Left ventricle myocardium inferior (tissue), 1 donor: ENCODE measurements around the gene ARL6. TPM values are rescaled to one million over a fixed set of nuclear protein-coding genes. Genes with fewer than 3 reads are reported as not detected.

ENCODE experiments used
- DNase-seq: peaks from one replicate; pipeline ENCODE4 v3.0.0-alpha.2; 2020
- H3K27ac ChIP-seq: fragments of 200-600 bp; replicated peaks from 2 replicates; pipeline ENCODE4 v1.8.0; 2021
- H3K27me3 ChIP-seq: fragments of 200-600 bp; 2 replicates; pipeline ENCODE4 v1.8.0; 2021; ENCODE audit warnings: low read depth
- H3K36me3 ChIP-seq: fragments of 200-600 bp; 2 replicates; pipeline ENCODE4 v1.8.0; 2021
- H3K4me1 ChIP-seq: fragments of 200-600 bp; 2 replicates; pipeline ENCODE4 v1.8.0; 2021
- H3K4me3 ChIP-seq: fragments of 200-600 bp; 2 replicates; pipeline ENCODE4 v1.8.0; 2021; ENCODE audit warnings: mild to moderate bottlenecking, moderate library complexity
- H3K9me3 ChIP-seq: fragments of 200-600 bp; replicated peaks from 2 replicates; pipeline ENCODE4 v1.8.0; 2021
- intact Hi-C: fragments of 100-400 bp; cut with micrococcal nuclease; formaldehyde crosslinking; loops from one replicate; pipeline ENCODE4 v1.11.0; 2022
- total RNA-seq: library from RNA; stranded (reverse); fragmentation: NEBNext Ultra II Directional; extraction: Animal tissue kit (Norgen Biotek cat#: 25700); gene quantifications from one replicate; pipeline ENCODE4 v1.2.1, GENCODE V29; 2021
- TF ChIP-seq, protein P1 (sequence below): fragments of 200-600 bp; IDR thresholded peaks from 2 replicates; pipeline ENCODE4 v1.8.0; 2021; ENCODE audit warnings: antibody characterized with exemption, mild to moderate bottlenecking, borderline replicate concordance
- donor health status: DM: no; HTN: yes; CAD: no; lungs with severe emphysema.

The ARL6 gene
- total RNA-seq, 1 donor from 2014 or later = 3.8 TPM

DNA sequence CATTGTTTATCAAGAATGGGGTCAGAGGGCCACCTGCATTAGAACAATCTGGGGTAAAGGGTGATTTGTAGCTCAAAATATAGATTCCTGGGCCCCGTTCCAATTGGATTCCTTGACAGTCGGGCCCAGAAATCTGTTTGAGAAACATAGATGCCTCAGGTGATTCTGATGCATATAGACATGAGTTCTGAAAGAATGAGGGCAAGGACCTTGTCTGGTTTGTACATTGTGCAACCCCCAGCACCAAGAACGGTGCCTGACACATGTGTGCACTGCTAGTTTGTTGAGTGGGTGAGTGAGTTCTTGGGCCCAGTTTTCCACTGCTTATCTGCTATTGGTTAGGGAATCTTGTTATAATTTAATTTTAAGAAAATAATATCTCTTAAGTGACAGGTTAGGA lies 73.8 kb downstream of the ARL6 start:
- DNase-seq = no peak
- TF ChIP-seq, protein P1, sequence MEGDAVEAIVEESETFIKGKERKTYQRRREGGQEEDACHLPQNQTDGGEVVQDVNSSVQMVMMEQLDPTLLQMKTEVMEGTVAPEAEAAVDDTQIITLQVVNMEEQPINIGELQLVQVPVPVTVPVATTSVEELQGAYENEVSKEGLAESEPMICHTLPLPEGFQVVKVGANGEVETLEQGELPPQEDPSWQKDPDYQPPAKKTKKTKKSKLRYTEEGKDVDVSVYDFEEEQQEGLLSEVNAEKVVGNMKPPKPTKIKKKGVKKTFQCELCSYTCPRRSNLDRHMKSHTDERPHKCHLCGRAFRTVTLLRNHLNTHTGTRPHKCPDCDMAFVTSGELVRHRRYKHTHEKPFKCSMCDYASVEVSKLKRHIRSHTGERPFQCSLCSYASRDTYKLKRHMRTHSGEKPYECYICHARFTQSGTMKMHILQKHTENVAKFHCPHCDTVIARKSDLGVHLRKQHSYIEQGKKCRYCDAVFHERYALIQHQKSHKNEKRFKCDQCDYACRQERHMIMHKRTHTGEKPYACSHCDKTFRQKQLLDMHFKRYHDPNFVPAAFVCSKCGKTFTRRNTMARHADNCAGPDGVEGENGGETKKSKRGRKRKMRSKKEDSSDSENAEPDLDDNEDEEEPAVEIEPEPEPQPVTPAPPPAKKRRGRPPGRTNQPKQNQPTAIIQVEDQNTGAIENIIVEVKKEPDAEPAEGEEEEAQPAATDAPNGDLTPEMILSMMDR = no peak
- Histone ChIP-seq H3K27me3 (no peaks in the 10 kb centered on the region), H3K27ac (no peak overlapping the region), H3K9me3 (no peaks in the 10 kb centered on the region), H3K4me3 (no peak overlapping the region), H3K36me3 (no peaks in the 10 kb centered on the region), H3K4me1 (peaks cover 53% of the 10 kb centered on the region)
- intact Hi-C loops = no loop called here

DNA sequence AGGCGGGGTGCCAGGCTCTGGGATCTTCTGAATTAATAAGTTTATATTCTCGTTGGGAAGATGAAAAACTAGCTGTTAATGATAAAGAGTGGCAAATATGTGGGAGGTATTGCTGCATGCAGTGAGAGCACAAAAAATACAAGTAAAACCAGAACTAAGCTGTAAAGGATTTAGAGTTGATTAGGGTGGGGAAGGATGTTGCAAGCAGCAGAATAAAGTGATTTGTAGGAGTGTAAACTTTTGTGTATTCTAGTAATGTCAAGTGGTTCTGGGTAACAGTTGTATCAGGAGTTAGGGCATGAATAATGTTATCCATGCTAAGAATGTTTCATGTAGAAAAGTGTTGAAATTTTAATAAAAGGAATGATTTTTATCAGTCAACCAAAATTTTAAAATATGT lies 75.4 kb downstream of the ARL6 start:
- DNase-seq = no peak
- peaks cover 43% of the 10 kb centered on the region for H3K4me1 ChIP-seq
- TF ChIP-seq, protein P1 = no peak

DNA sequence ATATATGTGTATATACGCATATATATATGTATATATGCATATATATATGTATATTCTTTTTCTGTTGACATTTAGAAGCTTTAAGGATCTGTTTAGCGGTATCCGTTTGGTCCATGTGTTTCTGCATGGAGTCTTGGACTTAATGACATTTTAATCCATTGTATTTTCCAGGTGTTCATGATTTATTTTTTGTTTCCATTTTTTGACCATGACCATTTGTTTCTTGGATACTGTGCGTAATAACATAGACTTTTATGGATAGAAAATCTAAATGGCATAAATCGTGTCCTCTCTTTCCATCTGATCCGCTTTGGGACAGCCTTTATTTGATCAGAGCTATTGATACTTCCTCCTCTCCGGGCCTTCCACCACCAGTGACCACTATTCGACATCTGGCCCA lies 76.7 kb downstream of the ARL6 start:
- H3K27me3 ChIP-seq = no peaks in the 10 kb centered on the region
- no peak overlapping the region for H3K4me3 ChIP-seq
- no peaks in the 10 kb centered on the region for H3K9me3 ChIP-seq
- no peak for DNase-seq
- TF ChIP-seq, protein P1 = no peak
- H3K36me3 ChIP-seq = peaks cover 5% of the 10 kb centered on the region
- H3K4me1 ChIP-seq = peaks cover 37% of the 10 kb centered on the region
- H3K27ac ChIP-seq = no peak overlapping the region
- intact Hi-C loops = no loop called here

More for the DNA sequence above, 75.4 kb downstream of the ARL6 start:
- Histone ChIP-seq H3K36me3 (no peaks in the 10 kb centered on the region), H3K27me3 (no peaks in the 10 kb centered on the region), H3K9me3 (no peaks in the 10 kb centered on the region), H3K4me3 (no peak overlapping the region), H3K27ac (no peak overlapping the region)
- intact Hi-C loops = no loop called here

GRCh38 chr3:97841956-97842355 lies 77.4 kb downstream of the ARL6 start:
- no peak overlapping the region for H3K27ac ChIP-seq

GRCh38 chr3:97848779-97849178 lies 84.2 kb downstream of the ARL6 start:
- Histone ChIP-seq H3K27me3 (no peaks in the 10 kb centered on the region), H3K4me1 (peaks cover 21% of the 10 kb centered on the region), H3K27ac (no peak overlapping the region), H3K4me3 (no peak overlapping the region), H3K36me3 (peaks cover 11% of the 10 kb centered on the region), H3K9me3 (peaks cover 16% of the 10 kb centered on the region)
- no peak for DNase-seq
- TF ChIP-seq, protein P1 = no peak
- intact Hi-C loops = no loop called here

More at GRCh38 chr3:97841956-97842355, 77.4 kb downstream of the ARL6 start:
- Histone ChIP-seq H3K4me1 (peaks cover 37% of the 10 kb centered on the region), H3K9me3 (no peaks in the 10 kb centered on the region), H3K36me3 (peaks cover 5% of the 10 kb centered on the region), H3K4me3 (no peak overlapping the region), H3K27me3 (no peaks in the 10 kb centered on the region)
- TF ChIP-seq, protein P1 = no peak
- DNase-seq = no peak
- intact Hi-C loops = no loop called here

Other genes with a start within 250 kb of the ARL6 start
- 19.9 TPM for gene CRYBG3, start 57.3 kb downstream of the ARL6 start, total RNA-seq
- gene RIOX2, start 207.7 kb downstream of the ARL6 start, total RNA-seq = 9.5 TPM